ENCODE results near the gene LHFPL3.

Gene LHFPL3

DNA sequence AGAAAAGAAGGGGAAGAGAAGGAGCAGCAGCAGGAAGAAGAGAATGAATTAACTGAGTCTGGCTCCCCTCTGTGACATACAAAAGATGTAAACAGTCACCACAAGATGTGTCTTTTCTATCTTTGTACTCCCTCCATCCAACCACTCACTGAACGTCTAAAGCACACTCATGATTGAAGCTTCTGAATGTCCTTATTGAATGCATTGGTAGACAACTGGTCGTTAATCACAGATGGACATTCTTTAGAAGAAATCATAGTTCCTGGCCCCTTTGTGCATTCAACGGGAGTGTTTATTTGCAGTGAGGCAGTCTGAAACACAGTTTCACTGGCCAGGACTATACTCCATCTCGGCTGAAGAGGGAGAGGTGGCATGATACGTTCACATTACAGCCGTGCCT lies 479.3 kb downstream of the LHFPL3 start:
- H3K4me3 ChIP-seq (ENCODE audit: low read depth, low read length): no peak overlapping the region
- DNase-seq (ENCODE audit: low read depth): no peak
- TF ChIP-seq, protein P1, sequence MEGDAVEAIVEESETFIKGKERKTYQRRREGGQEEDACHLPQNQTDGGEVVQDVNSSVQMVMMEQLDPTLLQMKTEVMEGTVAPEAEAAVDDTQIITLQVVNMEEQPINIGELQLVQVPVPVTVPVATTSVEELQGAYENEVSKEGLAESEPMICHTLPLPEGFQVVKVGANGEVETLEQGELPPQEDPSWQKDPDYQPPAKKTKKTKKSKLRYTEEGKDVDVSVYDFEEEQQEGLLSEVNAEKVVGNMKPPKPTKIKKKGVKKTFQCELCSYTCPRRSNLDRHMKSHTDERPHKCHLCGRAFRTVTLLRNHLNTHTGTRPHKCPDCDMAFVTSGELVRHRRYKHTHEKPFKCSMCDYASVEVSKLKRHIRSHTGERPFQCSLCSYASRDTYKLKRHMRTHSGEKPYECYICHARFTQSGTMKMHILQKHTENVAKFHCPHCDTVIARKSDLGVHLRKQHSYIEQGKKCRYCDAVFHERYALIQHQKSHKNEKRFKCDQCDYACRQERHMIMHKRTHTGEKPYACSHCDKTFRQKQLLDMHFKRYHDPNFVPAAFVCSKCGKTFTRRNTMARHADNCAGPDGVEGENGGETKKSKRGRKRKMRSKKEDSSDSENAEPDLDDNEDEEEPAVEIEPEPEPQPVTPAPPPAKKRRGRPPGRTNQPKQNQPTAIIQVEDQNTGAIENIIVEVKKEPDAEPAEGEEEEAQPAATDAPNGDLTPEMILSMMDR (IDR thresholded peaks at IDR 0.05; ENCODE audit: control insufficient read depth, extremely low read depth, insufficient read depth): no peak

DNA sequence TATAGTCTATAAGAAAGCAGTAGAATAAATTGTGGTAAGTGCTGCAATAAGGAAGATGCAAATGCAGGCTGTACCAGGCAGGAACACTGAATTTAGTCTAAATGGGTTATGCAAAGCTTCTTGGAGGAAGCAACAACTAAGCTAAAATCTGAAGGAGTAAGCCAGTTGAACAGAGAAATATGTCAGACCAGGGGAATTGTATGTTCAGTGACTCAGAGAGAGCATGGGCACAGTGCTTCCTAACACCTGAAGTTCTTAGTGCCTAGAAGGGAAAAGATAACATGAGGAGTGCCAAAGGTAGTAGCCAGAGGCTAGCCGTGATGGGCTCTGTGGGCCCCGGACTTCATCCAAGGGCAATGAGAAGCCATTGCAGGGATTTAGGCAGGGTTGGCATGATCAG lies 481.5 kb downstream of the LHFPL3 start:
- H3K4me3 ChIP-seq (ENCODE audit: low read depth, low read length): no peak overlapping the region
- no peak for DNase-seq (ENCODE audit: low read depth)
- TF ChIP-seq, protein P1 (IDR thresholded peaks at IDR 0.05; ENCODE audit: control insufficient read depth, extremely low read depth, insufficient read depth): no peak

DNA sequence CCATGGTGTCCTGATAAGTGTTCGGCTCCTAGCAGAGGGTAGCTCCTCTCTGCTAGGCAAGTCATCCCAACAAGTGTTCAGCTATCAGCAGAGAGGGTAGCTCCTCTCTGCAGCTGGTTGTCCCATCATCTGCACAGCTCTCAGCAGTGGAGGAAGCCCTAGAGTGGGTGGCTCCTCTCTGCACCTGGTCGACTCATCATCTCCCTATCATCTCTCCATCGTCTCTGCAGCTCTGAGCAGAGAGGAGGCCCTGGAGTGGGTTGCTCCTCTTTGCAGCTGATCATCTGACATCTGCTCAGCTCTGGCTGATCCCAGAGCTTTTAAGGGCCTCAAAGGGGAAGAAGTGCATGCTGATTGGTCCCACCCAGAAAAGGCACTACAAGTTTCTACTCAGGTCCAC lies 485.7 kb downstream of the LHFPL3 start:
- TF ChIP-seq, protein P1 (IDR thresholded peaks at IDR 0.05; ENCODE audit: control insufficient read depth, extremely low read depth, insufficient read depth): no peak
- H3K4me3 ChIP-seq (ENCODE audit: low read depth, low read length): no peak overlapping the region
- DNase-seq (ENCODE audit: low read depth): no peak

DNA sequence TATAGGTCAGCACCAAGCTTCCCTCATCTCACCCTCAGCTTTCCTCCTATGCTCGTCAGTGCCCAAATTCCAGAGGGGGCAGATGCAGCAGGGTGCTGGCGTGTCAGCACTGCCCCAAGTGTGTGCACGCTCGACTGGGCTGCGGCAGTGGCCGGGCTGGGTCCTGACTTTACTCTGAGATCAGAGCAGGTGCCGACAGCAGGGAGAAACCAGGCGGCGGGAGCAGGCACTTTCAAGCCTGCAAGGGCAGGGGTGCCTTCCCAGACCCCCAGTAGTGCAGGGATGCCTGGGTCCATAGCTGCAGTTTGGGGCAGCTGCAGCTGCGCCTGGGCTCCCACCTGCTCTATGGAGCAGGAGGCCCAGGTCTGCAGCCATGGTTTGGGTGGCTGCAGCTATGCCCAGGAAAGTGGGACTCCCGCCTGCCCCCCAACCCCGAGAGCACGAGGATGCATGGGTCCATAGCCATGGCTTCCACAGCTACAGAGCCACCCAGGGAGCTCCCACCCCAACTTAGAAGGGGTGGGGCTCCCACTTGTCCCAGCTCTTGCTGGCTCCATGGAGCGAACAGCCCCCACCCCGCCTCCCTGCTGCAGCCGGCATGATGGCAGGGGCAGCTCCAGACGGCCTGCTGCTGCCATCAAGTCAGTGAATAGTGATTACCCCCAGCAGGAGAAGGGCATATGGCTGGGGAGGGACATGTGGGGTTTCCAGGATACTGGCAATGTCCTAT lies 486.4 kb downstream of the LHFPL3 start:
- no peak overlapping the region for H3K4me3 ChIP-seq (ENCODE audit: low read depth, low read length)
- TF ChIP-seq, protein P1 (IDR thresholded peaks at IDR 0.05; ENCODE audit: control insufficient read depth, extremely low read depth, insufficient read depth): no peak
- no peak for DNase-seq (ENCODE audit: low read depth)

DNA sequence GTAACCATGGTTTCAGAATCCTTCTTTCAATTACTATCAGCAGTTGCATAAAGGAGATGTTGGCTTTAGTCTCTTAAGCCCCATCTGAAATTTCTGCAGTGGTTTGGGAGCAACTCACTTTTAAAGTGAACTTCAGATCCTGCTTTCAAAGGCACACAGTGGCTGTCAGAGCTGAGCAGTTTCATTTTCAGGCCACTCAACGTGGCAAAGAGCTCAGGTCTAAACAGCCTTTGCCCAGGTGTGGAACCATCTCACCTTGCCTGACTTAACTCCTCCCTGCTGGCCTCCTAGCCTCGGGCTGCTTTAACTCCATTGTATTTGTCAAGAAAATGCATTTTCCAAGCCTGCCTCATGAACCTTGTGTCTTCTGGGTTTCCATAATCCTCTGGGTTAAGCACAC lies 488.1 kb downstream of the LHFPL3 start:
- H3K4me3 ChIP-seq (ENCODE audit: low read depth, low read length): no peak overlapping the region
- TF ChIP-seq, protein P1 (IDR thresholded peaks at IDR 0.05; ENCODE audit: control insufficient read depth, extremely low read depth, insufficient read depth): no peak
- DNase-seq (ENCODE audit: low read depth): no peak

DNA sequence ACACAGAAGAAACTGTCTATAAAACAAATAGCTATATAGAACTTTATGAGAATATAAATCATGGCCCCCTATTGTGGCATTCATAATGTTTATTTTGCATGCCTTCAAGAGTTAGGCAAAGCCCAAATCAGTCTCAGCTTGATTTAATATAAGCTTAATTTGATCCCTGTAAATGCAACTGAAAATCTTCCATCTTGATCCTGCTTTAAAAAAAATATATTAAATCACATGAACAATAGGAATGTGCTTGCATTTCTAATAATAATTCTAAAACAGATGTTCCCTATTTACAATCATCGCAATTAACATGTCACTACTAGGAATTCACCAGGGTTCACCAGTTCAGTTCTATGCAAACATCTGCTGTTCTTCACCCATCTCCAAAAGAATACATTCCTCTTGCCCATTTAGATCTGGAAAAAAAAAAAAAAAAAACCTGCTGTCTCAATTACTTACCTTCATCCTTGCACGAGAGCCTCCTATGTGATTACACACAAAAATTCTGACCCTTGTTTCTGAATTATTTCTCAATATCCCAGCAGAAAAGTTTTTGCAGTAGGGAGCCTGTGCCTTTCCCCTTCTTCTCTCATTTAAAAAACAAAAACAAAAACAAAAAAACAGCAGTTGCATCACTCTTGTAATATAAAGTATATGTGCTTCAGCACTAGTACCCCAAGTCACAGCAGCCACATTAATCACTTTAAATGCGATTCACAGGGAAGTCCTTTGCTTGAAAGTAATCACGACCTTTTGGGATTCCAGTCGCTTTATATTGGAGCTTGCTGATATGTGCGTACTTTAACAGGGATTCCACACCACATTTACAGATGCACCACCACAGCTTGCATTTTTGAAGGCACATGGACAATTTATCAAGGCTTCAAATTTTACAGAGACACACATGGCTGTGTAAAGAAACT lies 490.8 kb downstream of the LHFPL3 start:
- DNase-seq (ENCODE audit: low read depth): no peak
- H3K4me3 ChIP-seq (ENCODE audit: low read depth, low read length): no peak overlapping the region
- TF ChIP-seq, protein P1 (IDR thresholded peaks at IDR 0.05; ENCODE audit: control insufficient read depth, extremely low read depth, insufficient read depth): no peak
